HG03378 (cell line): Measurements from ENCODE around the gene SGK1.

Source experiments
- ATAC-seq: cut with Tn5 transposase; IDR thresholded peaks from one replicate; pipeline ENCODE4 v1.9.1; 2021; ENCODE audit warnings: mild to moderate bottlenecking, moderate library complexity; ENCODE audit not compliant: unreplicated experiment

SGK1 gene

DNA sequence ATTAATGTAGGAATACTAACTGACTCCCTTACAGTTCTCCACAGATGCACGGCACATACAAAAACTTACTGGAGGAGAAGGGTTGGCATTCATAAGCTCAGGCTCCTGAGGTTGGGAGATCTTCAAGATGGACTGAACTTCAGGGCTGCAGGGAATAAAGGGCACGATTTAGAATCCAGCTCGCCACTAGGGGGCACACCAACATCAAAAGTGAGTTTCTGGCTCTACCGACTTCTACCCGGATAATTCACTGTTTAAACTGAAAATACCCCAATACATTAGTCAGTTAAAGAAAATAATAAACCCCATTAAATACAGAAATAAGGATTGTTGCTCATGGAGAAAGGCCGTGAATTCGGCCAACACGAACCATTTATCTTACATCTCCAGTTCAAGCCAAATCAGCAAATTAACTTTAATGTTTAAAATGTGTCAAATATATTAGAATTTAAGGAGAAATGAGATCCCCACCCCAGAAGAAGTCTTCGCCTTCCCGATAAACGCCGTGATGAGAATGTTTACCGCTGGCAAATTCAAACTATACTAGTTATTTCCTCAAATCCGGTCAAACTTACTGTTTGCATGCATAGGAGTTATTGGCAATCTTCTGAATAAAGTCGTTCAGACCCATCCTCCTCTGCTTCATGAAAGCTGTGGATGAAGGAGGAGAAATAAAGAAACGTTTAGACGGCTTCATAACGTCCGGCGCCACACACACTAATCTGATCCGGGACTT is 143.8 kb downstream of the SGK1 start:
- ATAC-seq: no peak

- ATAC-seq: no peak
These were observed 144.6 kb downstream of the SGK1 start for GRCh38 chr6:134173366-134173725.

- no peak for ATAC-seq
These were observed 145.1 kb downstream of the SGK1 start for GRCh38 chr6:134172706-134173365.

DNA sequence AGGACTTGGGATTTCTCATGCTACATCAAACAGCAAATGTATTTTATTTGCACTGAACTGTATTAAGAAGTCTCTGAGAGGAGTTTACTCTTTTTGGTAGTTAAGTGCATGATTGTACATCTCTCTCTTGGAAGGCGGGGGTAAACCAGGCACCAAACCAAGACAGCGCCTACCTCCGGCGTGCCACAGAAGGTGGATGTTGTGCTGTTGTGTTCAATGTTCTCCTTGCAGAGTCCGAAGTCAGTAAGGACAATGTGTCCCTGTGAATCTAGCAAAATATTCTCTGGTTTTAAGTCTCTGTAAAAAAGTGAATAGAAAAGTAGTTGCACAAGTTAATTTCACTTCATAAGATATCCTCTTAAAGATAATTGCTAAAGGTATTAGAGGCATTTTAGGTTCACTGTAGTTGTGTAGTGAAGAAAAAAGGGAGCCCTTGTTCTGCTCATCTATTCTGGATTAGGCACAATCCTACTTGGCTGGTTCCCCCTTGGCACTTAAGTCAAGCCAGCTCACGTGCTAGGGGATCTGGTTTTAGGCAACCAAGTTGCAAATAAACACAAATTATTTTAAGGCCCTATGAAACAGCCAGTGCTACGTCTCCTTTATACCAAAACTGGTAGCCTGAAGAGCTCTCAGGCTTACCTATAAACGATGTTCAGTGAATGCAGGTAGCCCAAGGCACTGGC is 145.7 kb downstream of the SGK1 start:
- no peak for ATAC-seq

DNA sequence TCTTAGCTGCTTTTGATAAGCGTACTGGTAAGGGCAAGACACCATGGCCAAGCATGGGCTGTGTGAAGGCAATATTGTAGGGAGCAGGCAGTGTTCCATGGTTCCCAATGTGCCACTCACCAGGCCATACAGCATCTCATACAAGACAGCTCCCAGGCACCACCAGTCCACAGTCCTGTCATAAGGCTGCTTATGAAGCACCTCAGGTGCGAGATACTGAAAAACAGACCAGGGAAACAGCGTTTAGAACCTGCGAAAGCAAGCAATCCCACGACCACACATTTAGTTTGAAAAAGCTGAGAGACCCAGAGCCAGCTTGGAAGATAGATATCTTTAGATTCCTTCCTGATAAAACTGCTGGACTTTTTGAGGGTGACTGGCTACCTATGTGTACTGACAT is 146.4 kb downstream of the SGK1 start:
- no peak for ATAC-seq

GRCh38 chr6:134170844-134171243 is 147.1 kb downstream of the SGK1 start:
- ATAC-seq: no peak

GRCh38 chr6:134169871-134170486 is 147.9 kb downstream of the SGK1 start:
- ATAC-seq: no peak

GRCh38 chr6:134168590-134169208 is 149.2 kb downstream of the SGK1 start:
- no peak for ATAC-seq

DNA sequence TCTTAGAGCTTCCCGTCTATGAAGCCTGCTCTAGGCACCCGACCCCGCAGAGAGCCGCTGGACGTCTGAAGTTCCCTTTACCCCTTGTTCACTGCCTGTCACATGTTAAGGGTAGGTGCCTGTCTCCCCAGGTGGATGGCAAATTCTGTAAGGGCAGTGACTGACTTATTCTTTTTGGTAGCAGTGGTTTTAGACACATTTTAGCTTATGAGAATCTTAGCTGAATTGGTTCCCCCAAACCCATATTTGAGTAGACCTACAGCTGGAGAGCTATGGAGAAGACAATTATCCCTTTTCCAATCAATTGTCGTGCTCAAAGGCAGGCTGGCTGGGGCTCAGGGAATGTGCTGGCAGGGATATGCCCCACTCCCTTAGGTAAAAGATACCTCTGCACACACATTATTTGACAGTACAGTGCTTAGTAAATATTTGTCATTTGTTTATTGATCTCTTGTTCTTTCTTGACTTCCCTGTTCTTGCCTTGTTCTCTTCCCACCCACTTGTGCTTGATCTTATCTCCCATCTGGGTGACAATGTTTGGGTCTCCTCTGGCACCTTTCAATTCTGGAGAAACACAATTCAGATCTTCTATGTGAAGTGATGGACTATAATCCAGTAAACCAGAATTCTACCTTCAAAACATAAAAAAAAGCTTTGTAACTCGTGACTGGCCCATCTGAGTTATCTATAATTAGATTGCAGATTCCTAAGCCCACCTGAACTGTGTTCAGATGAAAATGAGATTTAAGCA is 151.2 kb downstream of the SGK1 start:
- ATAC-seq: no peak

GRCh38 chr6:134165561-134166201 is 152.2 kb downstream of the SGK1 start:
- ATAC-seq: no peak

DNA sequence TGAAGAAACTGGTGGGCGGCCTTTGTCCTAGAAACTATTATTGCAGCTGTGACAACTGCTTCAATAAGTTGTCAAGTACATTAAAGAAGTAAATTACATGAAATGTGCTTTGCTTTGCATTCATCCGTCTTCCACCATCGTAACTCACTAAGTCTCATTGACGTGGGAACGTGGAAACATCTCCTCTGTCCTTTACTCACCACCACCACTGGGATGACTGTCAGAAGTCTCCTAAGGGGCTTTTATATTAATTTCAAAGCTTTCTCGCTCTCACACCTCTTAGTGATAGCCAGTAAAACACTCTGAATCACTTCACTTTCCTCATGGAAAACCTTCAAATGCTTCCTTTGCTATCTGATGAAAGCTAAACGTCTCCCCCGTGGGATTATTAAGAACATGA is 153.6 kb downstream of the SGK1 start:
- ATAC-seq: no peak

- ATAC-seq: no peak
These were observed 155.0 kb downstream of the SGK1 start for GRCh38 chr6:134162932-134163331.

- ATAC-seq: no peak
These were observed 156.9 kb downstream of the SGK1 start for GRCh38 chr6:134161041-134161440.

DNA sequence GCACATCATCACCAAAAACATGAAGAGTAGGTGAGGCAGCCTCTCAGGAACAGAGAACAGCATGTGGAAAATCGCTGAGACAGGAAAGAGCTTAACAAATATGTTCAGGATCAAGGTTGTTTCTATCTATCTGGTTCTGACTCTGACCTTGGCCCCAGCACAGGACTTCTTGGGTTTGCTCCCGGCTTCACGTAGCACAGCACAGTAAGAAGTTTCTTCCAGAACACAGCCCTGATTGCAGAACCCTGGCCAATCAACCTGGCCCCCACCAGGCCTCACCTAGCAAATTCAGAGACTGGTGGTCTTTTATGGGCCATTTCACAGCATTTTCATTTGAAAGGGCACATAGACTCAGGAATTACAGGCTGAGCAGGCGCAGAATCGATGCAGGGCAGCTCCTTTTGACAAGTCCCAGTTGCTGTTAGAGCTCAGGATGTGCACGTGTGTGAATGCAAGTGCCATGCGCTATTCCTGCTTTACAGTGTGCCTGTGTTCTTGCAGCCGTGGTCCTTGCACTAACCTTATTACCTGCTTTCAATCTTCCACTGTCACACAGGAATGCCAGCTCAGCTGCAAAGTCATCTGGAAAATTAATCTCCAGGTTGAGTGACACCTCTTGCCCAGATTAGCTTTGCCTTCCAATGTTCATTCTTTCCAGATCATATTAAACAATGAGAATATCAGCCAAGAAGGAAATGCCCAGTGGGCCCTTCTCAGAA is 165.0 kb downstream of the SGK1 start:
- ATAC-seq: no peak

DNA sequence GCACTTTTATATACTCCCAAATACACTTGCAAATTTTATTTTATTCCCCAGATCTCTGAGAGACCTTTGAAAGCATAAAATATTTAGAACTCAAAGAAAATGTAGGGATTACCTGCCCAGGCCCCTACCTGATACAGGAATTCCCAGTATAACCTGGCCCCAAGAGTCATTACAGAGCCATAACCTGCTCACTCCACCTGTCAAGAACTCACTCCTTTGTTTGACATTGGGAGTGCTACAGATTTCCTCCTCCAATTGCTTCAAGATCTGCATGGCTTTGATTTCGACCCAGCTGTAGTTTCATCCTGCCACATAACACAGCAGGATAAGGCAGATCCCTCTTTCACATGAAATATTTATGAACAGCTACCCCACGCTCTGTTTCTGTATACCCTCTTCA is 169.3 kb downstream of the SGK1 start:
- ATAC-seq: no peak

GRCh38 chr6:134147034-134147533 is 170.8 kb downstream of the SGK1 start:
- ATAC-seq: no peak

DNA sequence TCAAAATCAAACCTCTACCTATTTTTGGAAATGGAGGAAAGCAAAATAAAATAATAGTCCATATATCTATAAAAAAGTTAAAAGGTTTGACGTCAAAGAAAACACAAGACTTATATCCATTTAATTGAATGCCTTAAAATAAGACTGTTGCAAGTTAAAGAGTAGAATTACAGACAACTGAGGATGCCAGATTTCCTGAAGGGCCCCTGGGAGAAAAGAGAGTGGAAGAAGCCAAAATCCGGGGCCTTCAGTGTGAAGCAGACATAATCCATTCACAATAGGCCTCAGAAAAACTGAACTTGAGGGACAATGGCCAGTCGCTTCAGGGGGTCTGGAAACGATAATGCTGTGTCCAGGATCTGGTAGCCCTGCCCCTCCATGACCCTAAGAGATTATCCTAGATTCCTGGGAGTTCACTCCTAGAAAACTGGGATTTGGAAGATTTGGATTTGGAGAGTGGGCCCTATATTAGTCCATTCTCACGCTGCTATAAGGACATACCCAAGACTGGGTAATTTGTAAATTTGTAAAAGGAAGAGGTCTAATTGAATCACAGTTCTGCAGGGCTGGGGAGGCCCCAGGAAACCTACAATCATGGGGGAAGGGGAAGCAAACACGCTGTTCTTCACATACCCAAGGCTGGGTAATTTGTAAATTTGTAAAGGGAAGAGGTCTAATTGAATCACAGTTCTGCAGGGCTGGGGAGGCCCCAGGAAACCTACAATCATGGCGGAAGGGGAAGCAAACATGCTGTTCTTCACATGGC is 171.5 kb downstream of the SGK1 start:
- no peak for ATAC-seq

- ATAC-seq: no peak
These were observed 172.1 kb downstream of the SGK1 start for GRCh38 chr6:134145786-134146185.
